ENCODE data around the gene RFX2.

DNA sequence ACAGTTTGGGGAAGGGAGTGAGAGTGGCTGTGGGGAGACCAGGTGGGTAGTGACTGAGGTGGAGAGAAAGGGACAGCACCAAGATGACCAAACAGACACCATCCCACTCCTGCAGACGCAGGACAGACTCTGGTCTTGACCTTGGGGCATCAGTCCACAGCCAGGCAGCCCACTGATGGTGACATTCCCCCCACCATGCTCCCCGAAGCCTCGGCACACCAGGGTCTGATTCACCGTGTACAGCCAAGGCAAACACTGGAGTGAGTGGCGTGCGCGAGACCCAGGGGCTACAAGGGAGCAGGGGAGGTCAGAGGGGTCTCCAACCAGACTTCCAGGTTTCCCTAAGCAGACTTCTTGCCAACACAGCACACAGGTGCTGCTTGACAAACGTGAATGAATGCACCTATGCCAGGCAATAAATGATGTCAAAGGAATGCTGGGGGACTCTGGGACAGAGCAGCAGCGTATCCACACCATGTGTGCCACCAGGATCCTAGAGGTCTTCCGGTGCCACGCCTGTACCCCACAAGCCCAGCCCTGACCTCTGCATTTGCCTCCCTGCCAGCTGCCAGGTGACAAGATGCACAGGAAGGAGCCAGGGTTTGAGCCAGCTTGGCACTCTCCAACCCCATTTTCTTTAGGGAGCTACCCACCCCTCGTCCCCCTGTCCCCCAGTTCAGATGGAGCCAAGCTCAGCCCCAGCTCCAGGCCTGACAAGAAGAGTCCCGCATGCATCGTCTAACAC, 150.9 kb downstream of the RFX2 start:
- TF ChIP-seq, protein P1, sequence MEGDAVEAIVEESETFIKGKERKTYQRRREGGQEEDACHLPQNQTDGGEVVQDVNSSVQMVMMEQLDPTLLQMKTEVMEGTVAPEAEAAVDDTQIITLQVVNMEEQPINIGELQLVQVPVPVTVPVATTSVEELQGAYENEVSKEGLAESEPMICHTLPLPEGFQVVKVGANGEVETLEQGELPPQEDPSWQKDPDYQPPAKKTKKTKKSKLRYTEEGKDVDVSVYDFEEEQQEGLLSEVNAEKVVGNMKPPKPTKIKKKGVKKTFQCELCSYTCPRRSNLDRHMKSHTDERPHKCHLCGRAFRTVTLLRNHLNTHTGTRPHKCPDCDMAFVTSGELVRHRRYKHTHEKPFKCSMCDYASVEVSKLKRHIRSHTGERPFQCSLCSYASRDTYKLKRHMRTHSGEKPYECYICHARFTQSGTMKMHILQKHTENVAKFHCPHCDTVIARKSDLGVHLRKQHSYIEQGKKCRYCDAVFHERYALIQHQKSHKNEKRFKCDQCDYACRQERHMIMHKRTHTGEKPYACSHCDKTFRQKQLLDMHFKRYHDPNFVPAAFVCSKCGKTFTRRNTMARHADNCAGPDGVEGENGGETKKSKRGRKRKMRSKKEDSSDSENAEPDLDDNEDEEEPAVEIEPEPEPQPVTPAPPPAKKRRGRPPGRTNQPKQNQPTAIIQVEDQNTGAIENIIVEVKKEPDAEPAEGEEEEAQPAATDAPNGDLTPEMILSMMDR (IDR thresholded peaks at IDR 0.05 in 4 of 5, conservative IDR thresholded peaks at IDR 0.05 in 1 of 5), result no peak
- no peak for TF ChIP-seq POLR2A (IDR thresholded peaks at IDR 0.05)

Data from gastrocnemius medialis (tissue), 4 donors.